Caco-2 (cell line): ENCODE data around the gene AXL. TPM values are rescaled to one million over a fixed set of nuclear protein-coding genes. Genes with fewer than 3 reads are reported as not detected.

ENCODE experiments used
- BruUV-seq: library from RNA; stranded (reverse); fragments of 400-500 nt; replicated peaks from 2 replicates; lab custom pipeline; 2021; lab: Mats Ljungman, UMichigan
- CTCF ChIA-PET: fragments of 300-600 bp; sonication (Branson Sonifier 250); formaldehyde crosslinking; loops from one replicate; lab custom pipeline; 2022; ENCODE audit warnings: antibody characterized with exemption; lab: Charles Lee
- POLR2A ChIA-PET: fragments of 300-600 bp; sonication (Branson Sonifier 250); formaldehyde crosslinking; loops from one replicate; lab custom pipeline; 2022; ENCODE audit warnings: antibody characterized with exemption; lab: Charles Lee
- DNase-seq, 2 experiments: peaks; one replicate each; pipeline versions ENCODE4 v3.0.0 to v3.0.0-alpha.2; 2020 to 2022
- H3K27me3 ChIP-seq: replicated peaks from 2 replicates; pipeline ENCODE4 v1.6.0; 2011; ENCODE audit warnings: low read length; ENCODE audit not compliant: control insufficient read depth, insufficient read depth
- H3K36me3 ChIP-seq: 2 replicates; pipeline ENCODE4 v1.5.1; 2011; ENCODE audit warnings: low read length; ENCODE audit not compliant: control insufficient read depth, insufficient read depth
- H3K4me1 ChIP-seq: fragments of 250-450 bp; sonication (Bioruptor Pico); 2 replicates; pipeline ENCODE4 v1.5.1; 2020; ENCODE audit warnings: mild to moderate bottlenecking
- H3K4me3 ChIP-seq: 2 replicates; pipeline ENCODE4 v1.5.1; 2011; ENCODE audit warnings: low read depth, mild to moderate bottlenecking, control low read depth, low read length
- H3K9me3 ChIP-seq: fragments of 250-450 bp; sonication (Bioruptor Pico); 2 replicates; pipeline ENCODE4 v1.5.1; 2020; ENCODE audit warnings: mild to moderate bottlenecking, moderate library complexity
- H3K27ac Mint-ChIP-seq: one replicate; pipeline ENCODE4 v1.8.0; 2022; ENCODE audit warnings: mixed read lengths; ENCODE audit not compliant: unreplicated experiment
- H3K27me3 Mint-ChIP-seq: one replicate; pipeline ENCODE4 v1.8.0; 2022; ENCODE audit warnings: mixed read lengths; ENCODE audit not compliant: insufficient read depth, unreplicated experiment
- H3K36me3 Mint-ChIP-seq: one replicate; pipeline ENCODE4 v1.8.0; 2022; ENCODE audit warnings: mild to moderate bottlenecking, mixed read lengths; ENCODE audit not compliant: insufficient read depth, unreplicated experiment
- H3K4me1 Mint-ChIP-seq: one replicate; pipeline ENCODE4 v1.8.0; 2022; ENCODE audit warnings: low read depth, mixed read lengths; ENCODE audit not compliant: unreplicated experiment
- H3K4me3 Mint-ChIP-seq: one replicate; pipeline ENCODE4 v1.8.0; 2022; ENCODE audit warnings: mild to moderate bottlenecking, moderate library complexity, mixed read lengths; ENCODE audit not compliant: unreplicated experiment
- H3K9me3 Mint-ChIP-seq: one replicate; pipeline ENCODE4 v1.8.0; 2022; ENCODE audit warnings: mixed read lengths; ENCODE audit not compliant: unreplicated experiment
- intact Hi-C: fragments of 100-400 bp; cut with micrococcal nuclease; formaldehyde crosslinking; loops from one replicate; pipeline ENCODE4 v1.10.0; 2022; ENCODE audit not compliant: unreplicated experiment
- total RNA-seq: library from RNA; stranded (reverse); gene quantifications from 2 replicates; pipeline ENCODE4 v1.2.3, GENCODE V29; 2022
- TF ChIP-seq, protein P1 (sequence below), 2 experiments: fragments of 200-600 bp in 1 of 2; IDR thresholded peaks; 1 replicate in 1 of 2; 2 replicates in 1 of 2; pipeline versions ENCODE4 v1.5.1 to v1.8.0; 2011 to 2022; ENCODE audit warnings: antibody characterized with exemption in 1 of 2, control low read depth in 1 of 2, inconsistent platforms in 1 of 2, low read depth in 1 of 2, low read length in 1 of 2, mild to moderate bottlenecking in 1 of 2, moderate library complexity in 1 of 2; ENCODE audit not compliant: insufficient read depth in 1 of 2, severe bottlenecking in 1 of 2, unreplicated experiment in 1 of 2

Gene AXL
- total RNA-seq, 1 experiment from 2014 or later = 1.2 TPM

DNA sequence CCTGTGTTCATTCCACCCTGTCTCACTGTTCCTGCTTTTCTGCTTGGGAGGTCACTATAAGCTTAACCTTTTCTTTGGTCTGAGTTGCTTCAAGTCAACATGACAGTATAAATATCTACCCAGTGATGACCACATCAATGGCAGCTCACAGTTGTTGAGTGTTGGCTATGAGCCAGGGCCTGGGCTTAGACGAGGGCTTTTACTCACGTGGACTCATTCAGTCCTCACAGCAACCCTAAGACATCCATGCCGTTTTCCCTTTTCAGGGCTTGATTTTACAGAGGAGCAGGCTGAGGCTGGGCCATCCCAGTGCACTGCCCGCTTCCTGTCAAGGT, 80.7 kb downstream of the AXL start:
- CTCF ChIA-PET = no interaction called here
- no peaks in the 10 kb centered on the region for H3K27me3 ChIP-seq
- H3K36me3 Mint-ChIP-seq = peaks cover 99% of the 10 kb centered on the region

DNA sequence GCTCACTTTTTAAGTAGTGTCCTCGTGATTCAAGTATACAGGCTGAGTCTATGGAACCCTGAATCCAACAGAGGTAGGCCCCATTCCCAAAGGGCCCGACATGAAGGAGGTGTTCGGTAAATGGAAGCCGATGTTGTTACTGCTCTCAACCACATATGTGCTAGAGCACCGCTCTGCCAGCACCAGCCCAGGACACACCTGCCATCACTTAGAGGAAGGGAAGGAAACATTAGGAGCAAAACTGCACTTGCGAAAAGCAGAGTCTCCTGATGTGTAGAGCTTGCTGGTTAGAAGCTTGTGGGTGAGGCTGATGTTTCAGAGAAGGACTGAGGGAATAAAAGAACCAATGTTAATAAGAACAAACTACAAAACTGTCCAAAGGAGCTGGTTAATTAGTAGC, 81.5 kb downstream of the AXL start:
- Mint-ChIP-seq H3K4me1 (no peaks in the 10 kb centered on the region), H3K27me3 (no peaks in the 10 kb centered on the region), H3K36me3 (peaks cover 99% of the 10 kb centered on the region), H3K4me3 (no peak overlapping the region), H3K27ac (no peak overlapping the region), H3K9me3 (no peaks in the 10 kb centered on the region)
- peaks cover 5% of the 10 kb centered on the region; the same call in 1 of the 2 replicates for H3K4me1 ChIP-seq
- no peaks in the 10 kb centered on the region for H3K27me3 ChIP-seq
- no TSS peak for BruUV-seq
- TF ChIP-seq, protein P1, sequence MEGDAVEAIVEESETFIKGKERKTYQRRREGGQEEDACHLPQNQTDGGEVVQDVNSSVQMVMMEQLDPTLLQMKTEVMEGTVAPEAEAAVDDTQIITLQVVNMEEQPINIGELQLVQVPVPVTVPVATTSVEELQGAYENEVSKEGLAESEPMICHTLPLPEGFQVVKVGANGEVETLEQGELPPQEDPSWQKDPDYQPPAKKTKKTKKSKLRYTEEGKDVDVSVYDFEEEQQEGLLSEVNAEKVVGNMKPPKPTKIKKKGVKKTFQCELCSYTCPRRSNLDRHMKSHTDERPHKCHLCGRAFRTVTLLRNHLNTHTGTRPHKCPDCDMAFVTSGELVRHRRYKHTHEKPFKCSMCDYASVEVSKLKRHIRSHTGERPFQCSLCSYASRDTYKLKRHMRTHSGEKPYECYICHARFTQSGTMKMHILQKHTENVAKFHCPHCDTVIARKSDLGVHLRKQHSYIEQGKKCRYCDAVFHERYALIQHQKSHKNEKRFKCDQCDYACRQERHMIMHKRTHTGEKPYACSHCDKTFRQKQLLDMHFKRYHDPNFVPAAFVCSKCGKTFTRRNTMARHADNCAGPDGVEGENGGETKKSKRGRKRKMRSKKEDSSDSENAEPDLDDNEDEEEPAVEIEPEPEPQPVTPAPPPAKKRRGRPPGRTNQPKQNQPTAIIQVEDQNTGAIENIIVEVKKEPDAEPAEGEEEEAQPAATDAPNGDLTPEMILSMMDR (IDR thresholded peaks at IDR 0.05; ENCODE audit: insufficient read depth in 1 of 2, low read depth in 1 of 2, low read length in 1 of 2, severe bottlenecking in 1 of 2, unreplicated experiment in 1 of 2) = no peak
- ChIA-PET POLR2A (no interaction called here), CTCF (no interaction called here)
- H3K9me3 ChIP-seq = no peaks in the 10 kb centered on the region
- peaks cover 13% of the 10 kb centered on the region for H3K36me3 ChIP-seq
- no peak for DNase-seq
- intact Hi-C loops = no loop called here
- H3K4me3 ChIP-seq = no peak overlapping the region

More for the DNA sequence above, 80.7 kb downstream of the AXL start:
- peaks cover 6% of the 10 kb centered on the region for H3K4me1 Mint-ChIP-seq
- Histone ChIP-seq H3K9me3 (no peaks in the 10 kb centered on the region), H3K4me1 (peaks cover 9% of the 10 kb centered on the region), H3K36me3 (peaks cover 12% of the 10 kb centered on the region), H3K4me3 (no peak overlapping the region)
- no peak overlapping the region for H3K4me3 Mint-ChIP-seq
- no peaks in the 10 kb centered on the region for H3K9me3 Mint-ChIP-seq
- H3K27me3 Mint-ChIP-seq = no peaks in the 10 kb centered on the region
- TF ChIP-seq, protein P1 (IDR thresholded peaks at IDR 0.05; ENCODE audit: insufficient read depth in 1 of 2, low read depth in 1 of 2, low read length in 1 of 2, severe bottlenecking in 1 of 2, unreplicated experiment in 1 of 2) = no peak
- POLR2A ChIA-PET = no interaction called here
- H3K27ac Mint-ChIP-seq = no peak overlapping the region
- no peak for DNase-seq
- no TSS peak for BruUV-seq
- intact Hi-C loops = no loop called here

DNA sequence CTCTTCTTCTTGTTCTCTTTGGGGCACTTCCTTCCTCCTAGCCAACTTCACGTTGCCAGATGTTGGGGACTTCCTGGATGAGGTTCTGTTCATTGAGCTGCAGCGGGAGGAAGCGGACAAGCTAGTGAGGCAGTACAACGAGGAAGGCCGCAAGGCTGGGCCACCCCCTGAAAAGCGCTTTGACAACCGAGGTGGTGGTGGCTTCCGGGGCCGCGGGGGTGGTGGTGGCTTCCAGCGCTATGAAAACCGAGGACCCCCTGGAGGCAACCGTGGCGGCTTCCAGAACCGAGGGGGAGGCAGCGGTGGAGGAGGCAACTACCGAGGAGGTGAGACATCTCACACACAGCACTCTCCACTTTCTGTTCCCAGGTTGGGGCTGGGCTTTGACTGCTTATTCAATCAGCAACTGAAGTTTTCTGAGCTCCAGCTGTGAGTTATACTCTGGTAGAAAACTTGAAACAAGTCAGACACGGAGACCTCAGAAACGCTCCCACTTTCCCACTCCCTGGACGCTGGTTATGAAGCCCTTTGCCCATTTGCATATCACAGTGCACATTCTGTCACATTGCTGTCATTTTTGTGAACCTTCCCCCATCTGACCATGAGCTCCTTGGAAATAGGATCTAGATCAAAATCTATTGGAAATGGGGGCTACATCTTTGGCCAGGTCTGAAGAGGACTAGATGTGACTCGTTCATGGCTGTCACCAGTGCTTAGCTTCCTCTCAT, 83.8 kb downstream of the AXL start:
- ChIA-PET POLR2A (interaction anchor here (0.7 kb wide), 1 partner anchor 1107 kb away, joined by 8 read pairs; no protein-coding TSS in a partner anchor), CTCF (interaction anchor here (0.7 kb wide), 1 partner anchor 117 kb away, joined by 6 read pairs; no protein-coding TSS in a partner anchor)
- Mint-ChIP-seq H3K9me3 (no peaks in the 10 kb centered on the region), H3K4me1 (no peaks in the 10 kb centered on the region), H3K27ac (peak overlapping the region; percentile 36), H3K4me3 (no peak overlapping the region), H3K27me3 (no peaks in the 10 kb centered on the region), H3K36me3 (peaks cover 98% of the 10 kb centered on the region)
- H3K36me3 ChIP-seq = peaks cover 11% of the 10 kb centered on the region
- H3K4me1 ChIP-seq = no peaks in the 10 kb centered on the region
- no peaks in the 10 kb centered on the region for H3K27me3 ChIP-seq
- no TSS peak for BruUV-seq
- intact Hi-C loops = no loop called here
- H3K9me3 ChIP-seq = no peaks in the 10 kb centered on the region
- TF ChIP-seq, protein P1 (IDR thresholded peaks at IDR 0.05; ENCODE audit: insufficient read depth in 1 of 2, low read depth in 1 of 2, low read length in 1 of 2, severe bottlenecking in 1 of 2, unreplicated experiment in 1 of 2) = no peak
- no peak overlapping the region for H3K4me3 ChIP-seq
- DNase-seq = no peak
